SH-SY5Y (cell line): ENCODE results near the gene PSEN2.

Experiments used
- GATA2 ChIP-seq: IDR thresholded peaks from 2 replicates; pipeline ENCODE4 v1.6.1; 2011; ENCODE audit warnings: mild to moderate bottlenecking, low read depth, low read length
- GATA3 ChIP-seq: IDR thresholded peaks from 2 replicates; pipeline ENCODE4 v1.6.1; 2011; ENCODE audit warnings: low read depth, mild to moderate bottlenecking, low read length, moderate library complexity

GRCh38 chr1:226903819-226904716 is 33.7 kb downstream of the PSEN2 start:
- no peak for TF ChIP-seq GATA2
- no peak for TF ChIP-seq GATA3
